Spinal cord (tissue), 10 donors: Measurements from ENCODE around the gene GALP. TPM values are rescaled to one million over a fixed set of nuclear protein-coding genes. Genes with fewer than 3 reads are reported as not detected.
"Not testable (repeated sequence)": the region's sequence is repeated elsewhere in the genome, so short reads cannot be mapped to it uniquely, and the experiment has no call there.

Source experiments
- DNase-seq, 6 donors: peaks; one replicate each; pipeline versions ENCODE4 v3.0.0 to v3.0.0-alpha.2; 2013 to 2015; ENCODE audit warnings: low spot score in 6 of 6, low read depth in 4 of 6
- H3K27ac ChIP-seq: one replicate; pipeline ENCODE4 v1.5.1; 2013; ENCODE audit warnings: low read depth, low read length, control low read depth
- H3K27me3 ChIP-seq: one replicate; pipeline ENCODE4 v1.6.1; 2013; ENCODE audit warnings: low read length; ENCODE audit not compliant: control insufficient read depth, insufficient read depth
- H3K36me3 ChIP-seq: one replicate; pipeline ENCODE4 v1.6.1; 2013; ENCODE audit warnings: low read length; ENCODE audit not compliant: control insufficient read depth, insufficient read depth
- H3K4me1 ChIP-seq: one replicate; pipeline ENCODE4 v1.6.1; 2013; ENCODE audit warnings: low read length; ENCODE audit not compliant: control insufficient read depth, insufficient read depth
- H3K4me3 ChIP-seq: one replicate; pipeline ENCODE4 v1.5.1; 2013; ENCODE audit warnings: low read depth, low read length, control low read depth
- H3K9me3 ChIP-seq: one replicate; pipeline ENCODE4 v1.6.1; 2013; ENCODE audit warnings: low read length; ENCODE audit not compliant: control insufficient read depth, insufficient read depth
- WGBS: methylation state at CpG from one replicate; pipeline ENCODE4 v1.1.5; 2013; ENCODE audit warnings: missing lambda C conversion rate; ENCODE audit not compliant: insufficient coverage; 5-methylcytosine and 5-hydroxymethylcytosine counted together
- long read RNA-seq, 4 donors: transcript quantifications; one replicate each; lab custom pipeline, GENCODE V29; 2026
- polyA plus RNA-seq, 2 donors: library from polyadenylated mRNA; unstranded; fragments of 120-200 nt; gene quantifications; one replicate each; pipeline ENCODE4 v1.2.1, GENCODE V29; 2013; ENCODE audit not compliant: insufficient read length in 2 of 2
- total RNA-seq, 2 donors: library from RNA; depleted of rRNA in 1 of 2; stranded (reverse); fragments of 120-200 nt in 1 of 2; fragments of >200 nt in 1 of 2; gene quantifications; one replicate each; pipeline versions ENCODE4 v1.2.3 to v1.2.4, GENCODE V29; 2013 to 2014
- donor health status: healthy.

GALP gene
- total RNA-seq = not detected
- not detected for polyA plus RNA-seq
- long read RNA-seq, donor 1 = 0 reads
- long read RNA-seq, donor 2 = 0 reads
- long read RNA-seq, donor 3 = 0 reads
- long read RNA-seq, donor 4 = 0 reads

DNA sequence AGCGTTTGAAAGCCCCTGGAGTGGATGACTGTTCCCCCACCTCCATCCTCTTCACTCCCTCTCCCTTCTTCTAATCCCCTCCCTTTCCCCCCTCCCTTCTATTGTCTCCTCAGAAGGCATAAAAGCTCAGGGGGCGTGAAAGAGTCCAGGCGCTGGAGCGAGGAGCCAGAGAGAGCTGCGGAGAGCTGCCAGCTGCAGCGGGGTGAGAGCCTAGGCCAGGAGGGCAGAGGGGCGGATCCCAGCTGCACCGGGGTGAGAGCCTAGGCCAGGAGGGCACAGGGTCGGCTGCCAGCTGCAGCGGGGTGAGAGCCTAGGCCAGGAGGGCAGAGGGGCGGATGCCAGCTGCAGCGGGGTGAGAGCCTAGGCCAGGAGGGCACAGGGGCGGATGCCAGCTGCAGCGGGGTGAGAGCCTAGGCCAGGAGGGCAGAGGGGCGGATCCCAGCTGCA lies at the start of gene GALP:
Gene GALP, plus strand, starts transcription at position 148 of the 447 bp plus-strand sequence. CDS start 1,101 bp downstream, outside the sequence.
- H3K36me3 ChIP-seq, H3K27me3 ChIP-seq, H3K4me3 ChIP-seq, DNase-seq, H3K27ac ChIP-seq, H3K9me3 ChIP-seq, H3K4me1 ChIP-seq: not testable (repeated sequence)
- WGBS = 34% methylated on average over 13 of the region's 15 CpGs

DNA sequence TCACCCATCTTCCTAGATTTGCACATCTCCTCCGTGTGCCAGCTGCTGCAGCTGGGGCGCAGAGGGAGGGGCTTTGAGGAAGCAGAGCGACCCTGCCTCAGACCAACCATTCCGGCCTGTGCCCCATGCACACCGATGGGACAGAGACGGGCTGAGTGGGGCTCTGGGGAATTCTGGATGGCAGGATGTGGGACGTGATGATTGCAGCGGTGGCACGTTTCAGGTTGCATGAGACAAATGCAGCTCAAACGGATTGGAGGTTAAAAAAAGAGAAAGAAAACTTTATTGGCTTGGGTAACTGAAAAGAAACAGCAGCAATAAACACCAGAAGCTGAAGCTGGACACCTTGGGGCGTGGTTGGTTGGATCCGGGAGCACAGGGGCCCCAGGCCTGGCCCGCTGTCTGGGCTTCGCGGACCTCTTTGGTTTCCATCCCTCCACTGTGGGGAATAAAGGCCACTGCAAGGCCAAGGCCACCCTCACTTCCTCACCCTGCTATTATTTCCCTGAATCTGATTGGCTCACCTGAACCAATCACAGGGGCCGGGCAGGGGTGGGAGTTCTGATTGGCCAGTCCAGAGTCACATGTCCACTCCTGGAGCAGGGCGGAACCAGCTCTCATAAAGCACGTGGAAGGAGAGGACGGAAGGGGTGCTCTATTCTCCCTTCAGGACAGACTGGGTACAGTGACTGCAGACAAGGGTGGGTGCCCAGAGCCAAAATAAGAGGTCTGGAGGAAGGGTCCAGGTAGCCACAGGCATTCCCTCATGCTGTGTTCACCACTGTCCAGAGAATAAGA lies 48.6 kb upstream of the GALP start:
- no peak overlapping the region for H3K27ac ChIP-seq
- 82% methylated on average over 18 of the region's 19 CpGs for WGBS

DNA sequence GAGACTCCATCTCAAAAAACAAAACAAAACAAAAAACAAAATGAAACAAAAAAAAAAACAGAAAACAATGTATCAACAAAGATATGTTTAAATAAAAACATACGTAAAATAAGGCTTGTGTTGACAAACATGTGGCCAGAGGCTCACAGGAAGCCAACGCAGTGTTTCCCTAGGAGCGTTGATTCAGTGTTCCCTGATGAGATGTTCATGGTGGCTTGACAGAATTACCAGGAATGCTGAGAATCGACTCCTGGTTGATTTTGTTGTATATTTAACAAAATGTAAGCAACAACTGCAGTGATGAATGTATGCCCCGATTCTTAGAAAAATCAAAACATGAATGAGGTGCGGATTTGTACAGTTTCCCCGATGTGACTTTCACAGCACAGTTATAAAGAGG lies 45.8 kb upstream of the GALP start:
- H3K27me3 ChIP-seq = no peaks in the 10 kb centered on the region
- H3K36me3 ChIP-seq = no peaks in the 10 kb centered on the region
- no peak overlapping the region for H3K4me3 ChIP-seq
- H3K4me1 ChIP-seq = peaks cover 5% of the 10 kb centered on the region
- H3K27ac ChIP-seq = no peak overlapping the region
- no peaks in the 10 kb centered on the region for H3K9me3 ChIP-seq
- 80% methylated on average over 6 of the region's 7 CpGs for WGBS
- DNase-seq = no peak

More for the DNA sequence above, 48.6 kb upstream of the GALP start:
- H3K9me3 ChIP-seq = no peaks in the 10 kb centered on the region
- H3K4me3 ChIP-seq = no peak overlapping the region
- no peaks in the 10 kb centered on the region for H3K27me3 ChIP-seq
- DNase-seq = no peak
- H3K36me3 ChIP-seq = no peaks in the 10 kb centered on the region
- peaks cover 3% of the 10 kb centered on the region for H3K4me1 ChIP-seq

DNA sequence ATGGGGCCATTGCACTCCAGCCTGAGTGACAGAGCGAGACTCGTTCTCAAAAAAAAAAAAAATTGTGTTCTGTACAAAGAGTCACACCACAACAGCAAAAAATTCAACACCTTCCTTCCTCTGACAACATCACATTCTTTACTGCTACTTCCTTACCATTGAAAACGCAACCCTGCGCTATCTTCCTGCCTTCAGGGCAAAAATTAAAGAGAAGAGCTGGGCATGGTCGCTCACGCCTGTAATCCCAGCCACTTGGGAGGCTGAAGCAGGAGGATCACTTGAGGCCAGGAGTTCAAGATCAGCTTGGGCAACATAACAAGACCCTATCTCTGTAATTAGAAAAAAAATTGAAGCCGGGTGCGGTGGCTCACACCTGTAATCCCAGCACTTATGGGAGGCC lies 44.2 kb upstream of the GALP start:
- Histone ChIP-seq H3K9me3 (no peaks in the 10 kb centered on the region), H3K4me3 (no peak overlapping the region), H3K27ac (no peak overlapping the region), H3K36me3 (no peaks in the 10 kb centered on the region), H3K4me1 (peaks cover 5% of the 10 kb centered on the region), H3K27me3 (no peaks in the 10 kb centered on the region)
- no peak for DNase-seq
- 94% methylated on average over 4 of the region's 8 CpGs for WGBS

DNA sequence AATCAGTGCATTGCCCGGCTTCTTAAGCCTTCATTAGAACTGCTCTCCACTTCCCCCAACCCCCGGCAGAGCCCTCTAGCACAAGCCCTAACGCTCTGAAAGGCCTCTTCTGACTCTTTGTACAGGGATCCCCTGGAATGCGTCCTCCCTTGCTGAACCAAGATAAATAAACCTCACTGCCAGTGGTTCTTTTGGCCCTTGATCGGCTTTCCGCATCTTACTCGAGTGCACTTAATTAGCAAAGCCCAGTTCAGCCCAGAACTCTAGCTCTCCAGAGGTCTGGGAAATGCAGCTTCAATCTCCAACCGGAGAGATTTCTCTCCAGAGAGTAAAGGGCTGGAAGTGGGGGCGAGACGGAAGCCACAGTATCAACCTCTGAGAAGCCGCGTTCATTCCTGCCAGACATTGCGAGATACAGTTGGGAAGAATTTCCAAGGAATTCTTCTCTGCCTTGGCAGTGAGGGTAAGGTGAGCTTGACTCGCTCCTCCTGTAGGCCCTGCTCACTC lies 43.4 kb upstream of the GALP start:
- peak overlapping the region; percentile 78 for H3K27ac ChIP-seq
- 35% methylated on average over 11 of the region's 14 CpGs for WGBS
- peaks cover 8% of the 10 kb centered on the region for H3K4me1 ChIP-seq
- no peak overlapping the region for H3K4me3 ChIP-seq
- peak in 1 of 6 donors; percentile 64 for DNase-seq
- no peaks in the 10 kb centered on the region for H3K27me3 ChIP-seq
- H3K9me3 ChIP-seq = no peaks in the 10 kb centered on the region
- H3K36me3 ChIP-seq = no peaks in the 10 kb centered on the region

DNA sequence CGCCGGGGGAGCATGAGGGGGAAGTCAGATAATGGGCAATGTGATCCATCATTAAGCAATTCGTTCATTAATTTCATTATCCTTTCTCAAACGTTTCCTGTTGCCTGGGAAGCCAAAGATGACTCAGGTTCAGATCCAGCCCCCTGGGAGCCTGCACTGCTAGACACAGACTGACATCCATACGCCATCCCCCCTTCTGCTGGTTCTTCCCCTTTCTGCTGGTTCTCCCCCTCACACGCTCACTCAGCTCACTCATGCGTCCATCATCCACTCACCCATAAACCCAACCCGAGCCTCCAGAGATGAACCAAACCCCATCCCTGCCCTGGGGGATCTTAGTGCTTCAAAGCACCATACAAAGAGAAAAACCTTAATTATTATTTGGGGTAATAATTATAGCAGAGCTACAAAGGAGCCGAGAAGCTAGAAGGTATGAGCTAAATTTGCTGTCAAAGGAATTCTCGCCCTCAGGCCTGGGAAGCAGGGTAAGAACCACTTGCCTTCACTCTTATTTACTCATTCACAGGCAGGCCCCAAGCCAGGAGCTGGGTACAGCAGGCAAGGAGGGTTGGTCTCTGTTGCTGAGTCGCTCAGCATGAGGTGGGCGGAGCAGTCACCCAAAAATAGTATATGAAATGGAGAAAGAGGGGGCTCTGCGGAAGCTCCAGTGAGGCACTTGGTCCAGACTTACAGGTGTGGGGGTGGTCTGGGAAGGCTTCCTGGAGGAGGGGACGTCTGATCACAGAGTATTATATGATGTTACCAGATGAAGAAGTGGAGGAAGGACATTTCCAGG lies 41.8 kb upstream of the GALP start:
- no peaks in the 10 kb centered on the region for H3K9me3 ChIP-seq
- H3K27ac ChIP-seq = no peak overlapping the region
- peaks cover 12% of the 10 kb centered on the region for H3K4me1 ChIP-seq
- no peak for DNase-seq
- H3K27me3 ChIP-seq = no peaks in the 10 kb centered on the region
- 71% methylated on average over 9 of the region's 14 CpGs for WGBS
- no peaks in the 10 kb centered on the region for H3K36me3 ChIP-seq
- no peak overlapping the region for H3K4me3 ChIP-seq

DNA sequence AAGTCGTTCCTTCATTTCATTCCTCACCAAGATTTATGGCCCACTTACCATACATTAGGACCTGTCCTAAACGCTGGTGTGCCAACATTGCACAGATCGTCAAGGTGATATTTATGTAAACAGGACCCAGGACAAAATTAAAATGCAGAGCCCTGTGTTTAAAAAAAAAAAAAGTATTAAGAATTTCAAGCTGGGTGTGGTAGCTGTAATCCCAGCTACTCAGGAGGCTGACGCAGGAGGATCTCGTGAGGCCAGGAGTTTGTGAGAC lies 41.2 kb upstream of the GALP start:
- no peaks in the 10 kb centered on the region for H3K36me3 ChIP-seq
- no CpG with 5 or more reads among the region's 5 CpGs for WGBS

DNA sequence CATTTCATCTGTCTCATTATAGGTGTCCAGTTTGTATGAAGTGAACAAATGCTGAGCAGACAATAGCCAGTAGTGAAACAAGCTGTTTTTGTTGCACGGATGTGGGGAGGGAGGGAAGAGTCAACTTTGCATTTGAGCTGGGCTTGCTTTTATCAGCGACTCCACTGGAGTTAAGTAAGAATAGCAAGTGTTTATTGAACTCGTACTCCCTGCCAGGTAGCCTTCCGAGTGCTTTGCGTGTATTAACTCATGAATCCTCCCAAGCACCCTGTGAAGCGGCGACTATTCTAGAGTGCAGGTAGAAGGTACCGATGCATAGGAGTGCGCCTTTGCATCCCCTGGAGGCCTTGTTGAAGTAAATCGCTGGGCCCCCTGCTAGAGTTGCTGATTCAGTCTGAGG lies 39.4 kb upstream of the GALP start:
- DNase-seq = no peak
- WGBS = 37% methylated on average over 7 of the region's 10 CpGs
- H3K36me3 ChIP-seq = no peaks in the 10 kb centered on the region
- no peak overlapping the region for H3K4me3 ChIP-seq
- H3K27ac ChIP-seq = no peak overlapping the region
- H3K4me1 ChIP-seq = peaks cover 21% of the 10 kb centered on the region
- H3K9me3 ChIP-seq = no peaks in the 10 kb centered on the region
- H3K27me3 ChIP-seq = no peaks in the 10 kb centered on the region

More for the DNA sequence above, 41.2 kb upstream of the GALP start:
- Histone ChIP-seq H3K9me3 (no peaks in the 10 kb centered on the region), H3K27ac (no peak overlapping the region), H3K4me3 (no peak overlapping the region), H3K27me3 (no peaks in the 10 kb centered on the region), H3K4me1 (peaks cover 12% of the 10 kb centered on the region)
- DNase-seq = no peak

DNA sequence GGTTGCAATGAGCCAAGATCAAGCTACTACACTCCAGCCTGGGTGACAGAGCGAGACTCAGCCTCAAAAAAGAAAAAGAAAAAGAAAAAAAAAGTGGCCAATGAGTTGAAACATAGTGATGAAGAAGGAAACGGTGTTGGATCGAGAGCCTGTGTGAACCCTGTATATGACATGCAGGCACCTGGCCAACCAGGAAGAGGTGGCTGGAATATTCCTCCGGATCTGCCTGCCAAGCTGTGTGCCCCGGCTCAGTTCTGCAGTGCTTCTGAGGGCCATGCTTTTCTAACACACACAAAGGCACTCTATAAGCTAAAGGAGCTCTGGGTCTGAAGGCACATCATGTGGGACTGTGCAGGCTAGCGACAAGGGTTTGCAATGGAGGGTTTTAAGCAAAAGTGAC lies 38.4 kb upstream of the GALP start:
- no peak for DNase-seq
- peaks cover 24% of the 10 kb centered on the region for H3K4me1 ChIP-seq
- H3K36me3 ChIP-seq = no peaks in the 10 kb centered on the region
- H3K9me3 ChIP-seq = no peaks in the 10 kb centered on the region
- 35% methylated on average over 4 of the region's 6 CpGs for WGBS
- no peak overlapping the region for H3K27ac ChIP-seq
- H3K4me3 ChIP-seq = no peak overlapping the region
- H3K27me3 ChIP-seq = no peaks in the 10 kb centered on the region
